Amniotic epithelial cell (primary cell): ENCODE measurements around the gene GATAD2B.
"Not testable (repeated sequence)": the region's sequence is repeated elsewhere in the genome, so short reads cannot be mapped to it uniquely, and the experiment has no call there.

Experiments
- DNase-seq: peaks from one replicate; pipeline ENCODE4 v3.0.0-alpha.2; 2010; ENCODE audit warnings: low read depth

GATAD2B gene

DNA sequence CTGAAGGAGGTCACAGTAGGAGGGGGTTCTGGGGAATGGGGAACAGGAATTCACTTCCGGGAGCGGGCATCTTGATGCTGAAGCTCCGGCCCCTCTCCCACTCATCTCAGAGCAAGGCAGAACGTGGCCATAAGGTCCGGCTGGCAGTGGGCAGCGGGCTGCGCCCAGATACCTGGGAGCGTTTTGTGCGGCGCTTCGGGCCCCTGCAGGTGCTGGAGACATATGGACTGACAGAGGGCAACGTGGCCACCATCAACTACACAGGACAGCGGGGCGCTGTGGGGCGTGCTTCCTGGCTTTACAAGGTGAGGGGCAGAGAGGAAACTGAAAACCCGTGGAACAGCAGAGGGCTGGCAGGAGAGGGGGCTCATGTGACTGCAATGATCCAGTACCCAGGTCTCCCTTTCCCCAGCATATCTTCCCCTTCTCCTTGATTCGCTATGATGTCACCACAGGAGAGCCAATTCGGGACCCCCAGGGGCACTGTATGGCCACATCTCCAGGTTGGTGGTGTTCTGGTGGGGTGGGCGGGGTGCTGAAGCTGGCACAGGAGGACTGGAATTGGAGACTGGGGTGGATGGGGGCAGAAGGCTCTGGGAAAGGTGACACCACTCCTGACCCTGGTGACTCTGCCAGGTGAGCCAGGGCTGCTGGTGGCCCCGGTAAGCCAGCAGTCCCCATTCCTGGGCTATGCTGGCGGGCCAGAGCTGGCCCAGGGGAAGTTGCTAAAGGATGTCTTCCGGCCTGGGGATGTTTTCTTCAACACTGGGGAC is 144.5 kb downstream of the GATAD2B start:
- no peak for DNase-seq

DNA sequence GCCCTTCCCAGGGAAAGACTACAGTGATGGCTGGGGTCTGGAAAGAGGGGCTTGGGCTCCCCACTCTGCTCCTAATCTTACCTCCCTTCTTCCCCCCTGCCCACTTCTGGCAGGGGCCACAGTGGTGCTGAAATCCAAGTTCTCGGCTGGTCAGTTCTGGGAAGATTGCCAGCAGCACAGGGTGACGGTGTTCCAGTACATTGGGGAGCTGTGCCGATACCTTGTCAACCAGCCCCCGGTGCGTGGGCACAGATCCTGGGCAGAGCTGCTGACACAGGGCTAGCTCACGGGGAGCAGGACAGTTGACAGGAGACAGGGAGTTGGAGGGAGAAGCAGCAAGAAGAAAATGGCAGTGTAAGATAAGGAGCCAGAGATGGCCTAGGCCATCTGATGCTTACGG is 145.1 kb downstream of the GATAD2B start:
- no peak for DNase-seq

DNA sequence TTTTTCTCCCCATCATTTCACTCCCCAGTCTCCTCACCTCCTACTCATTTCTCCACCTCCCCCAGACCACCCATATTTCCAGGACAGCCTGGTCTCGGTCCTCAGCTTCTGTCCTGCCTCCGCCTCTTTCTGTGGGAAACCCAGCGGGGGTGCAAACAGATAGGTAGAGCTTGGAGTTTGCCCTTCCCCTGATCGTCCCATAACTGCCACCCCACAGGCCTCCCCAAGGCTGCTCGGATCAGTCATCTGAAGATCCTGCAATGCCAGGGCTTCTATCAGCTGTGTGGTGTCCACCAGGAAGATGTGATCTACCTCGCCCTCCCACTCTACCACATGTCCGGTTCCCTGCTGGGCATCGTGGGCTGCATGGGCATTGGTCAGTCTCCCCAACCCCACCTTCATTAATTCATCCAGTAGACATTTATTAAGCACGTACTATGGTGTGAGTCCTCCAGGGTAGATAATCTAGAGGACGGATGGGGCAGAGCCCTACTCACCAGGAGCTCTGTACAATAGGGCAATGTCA is 145.9 kb downstream of the GATAD2B start:
- DNase-seq: no peak

DNA sequence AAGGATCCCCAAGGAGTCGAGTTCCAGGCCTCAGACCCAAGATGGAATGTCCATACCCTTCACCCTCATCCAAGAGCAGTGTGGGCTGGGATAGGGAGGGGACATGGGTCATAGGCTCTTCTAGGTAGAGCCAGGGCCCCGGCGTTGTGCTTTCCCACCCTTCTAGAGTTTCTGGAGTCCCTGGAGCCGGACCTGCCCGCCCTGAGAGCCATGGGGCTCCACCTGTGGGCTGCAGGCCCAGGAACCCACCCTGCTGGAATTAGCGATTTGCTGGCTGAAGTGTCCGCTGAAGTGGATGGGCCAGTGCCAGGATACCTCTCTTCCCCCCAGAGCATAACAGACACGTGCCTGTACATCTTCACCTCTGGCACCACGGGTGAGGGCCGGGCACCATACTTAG is 146.4 kb downstream of the GATAD2B start:
- no peak for DNase-seq

DNA sequence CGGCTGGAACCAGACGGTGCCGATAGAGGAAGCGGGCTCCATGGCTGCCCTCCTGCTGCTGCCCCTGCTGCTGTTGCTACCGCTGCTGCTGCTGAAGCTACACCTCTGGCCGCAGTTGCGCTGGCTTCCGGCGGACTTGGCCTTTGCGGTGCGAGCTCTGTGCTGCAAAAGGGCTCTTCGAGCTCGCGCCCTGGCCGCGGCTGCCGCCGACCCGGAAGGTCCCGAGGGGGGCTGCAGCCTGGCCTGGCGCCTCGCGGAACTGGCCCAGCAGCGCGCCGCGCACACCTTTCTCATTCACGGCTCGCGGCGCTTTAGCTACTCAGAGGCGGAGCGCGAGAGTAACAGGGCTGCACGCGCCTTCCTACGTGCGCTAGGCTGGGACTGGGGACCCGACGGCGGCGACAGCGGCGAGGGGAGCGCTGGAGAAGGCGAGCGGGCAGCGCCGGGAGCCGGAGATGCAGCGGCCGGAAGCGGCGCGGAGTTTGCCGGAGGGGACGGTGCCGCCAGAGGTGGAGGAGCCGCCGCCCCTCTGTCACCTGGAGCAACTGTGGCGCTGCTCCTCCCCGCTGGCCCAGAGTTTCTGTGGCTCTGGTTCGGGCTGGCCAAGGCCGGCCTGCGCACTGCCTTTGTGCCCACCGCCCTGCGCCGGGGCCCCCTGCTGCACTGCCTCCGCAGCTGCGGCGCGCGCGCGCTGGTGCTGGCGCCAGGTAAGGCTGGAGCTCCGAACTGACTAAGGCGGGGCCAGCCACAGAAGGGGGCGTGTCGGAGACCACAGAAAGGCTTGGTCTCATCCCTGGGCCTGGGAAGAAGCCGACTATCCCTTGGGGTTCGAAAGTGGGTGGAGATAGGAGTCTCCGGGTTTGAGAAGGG is 147.1 kb downstream of the GATAD2B start:
- DNase-seq: peak; percentile 53

DNA sequence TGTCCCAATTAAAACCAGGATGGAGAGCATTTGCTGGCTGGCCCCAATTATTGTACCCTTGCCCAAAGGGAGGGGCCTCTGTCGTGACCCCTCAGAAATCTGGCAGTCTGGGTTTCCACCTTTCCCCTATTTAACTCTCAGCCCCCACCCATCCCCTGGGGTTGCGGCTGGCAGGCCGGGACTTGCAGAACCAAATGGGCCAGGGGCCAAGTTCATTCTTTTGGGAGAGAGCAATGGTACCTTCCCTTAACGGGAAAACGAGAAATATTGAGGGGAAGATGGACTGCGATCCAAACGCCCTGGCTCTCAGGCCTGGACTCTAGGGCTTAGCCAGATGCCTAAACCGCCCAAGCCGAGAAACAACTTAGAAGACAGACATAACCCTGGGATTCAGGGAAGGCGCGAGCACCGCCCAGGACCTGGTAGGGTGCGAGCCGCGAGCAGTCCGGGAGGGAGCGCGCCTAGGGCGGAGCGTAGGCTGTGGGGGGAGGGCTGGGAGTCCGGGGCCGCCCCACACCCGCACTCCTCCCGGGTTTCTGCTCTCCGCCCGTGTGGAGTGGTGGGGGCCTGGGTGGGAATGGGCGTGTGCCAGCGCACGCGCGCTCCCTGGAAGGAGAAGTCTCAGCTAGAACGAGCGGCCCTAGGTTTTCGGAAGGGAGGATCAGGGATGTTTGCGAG is 147.9 kb downstream of the GATAD2B start, which contains the start of gene SLC27A3:
SLC27A3 (plus strand) TSS at position 628 of the 678 bp plus-strand sequence. CDS start 91 bp downstream, outside the sequence.
- no peak for DNase-seq

DNA sequence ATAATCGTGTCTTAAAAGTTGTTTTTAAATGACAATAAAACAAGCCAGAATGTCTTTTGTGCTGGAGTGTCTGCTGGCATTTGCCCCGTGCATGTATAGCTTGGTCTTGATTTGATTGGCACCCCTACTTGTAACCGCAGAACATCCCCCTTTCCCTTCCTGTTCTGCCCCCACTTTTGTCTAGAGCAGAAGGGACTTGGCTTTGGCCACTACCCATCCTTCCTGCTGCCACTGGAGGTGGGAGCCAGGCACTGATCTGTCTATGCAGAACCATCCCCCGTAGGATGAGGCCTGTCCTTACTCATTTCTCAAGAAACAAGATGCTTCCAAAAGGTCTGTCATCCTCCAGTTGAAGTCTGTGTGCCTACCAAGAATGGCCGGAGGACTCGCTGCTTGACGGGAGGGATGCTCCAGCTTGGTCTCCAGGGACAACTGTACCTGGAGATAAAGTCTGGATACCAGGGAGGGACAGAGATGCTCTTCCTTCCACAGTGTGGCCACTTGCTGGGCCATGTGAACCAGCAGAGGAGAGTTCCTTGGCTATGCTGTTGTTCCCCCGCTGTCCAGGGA is 148.7 kb downstream of the GATAD2B start:
- no peak for DNase-seq

DNA sequence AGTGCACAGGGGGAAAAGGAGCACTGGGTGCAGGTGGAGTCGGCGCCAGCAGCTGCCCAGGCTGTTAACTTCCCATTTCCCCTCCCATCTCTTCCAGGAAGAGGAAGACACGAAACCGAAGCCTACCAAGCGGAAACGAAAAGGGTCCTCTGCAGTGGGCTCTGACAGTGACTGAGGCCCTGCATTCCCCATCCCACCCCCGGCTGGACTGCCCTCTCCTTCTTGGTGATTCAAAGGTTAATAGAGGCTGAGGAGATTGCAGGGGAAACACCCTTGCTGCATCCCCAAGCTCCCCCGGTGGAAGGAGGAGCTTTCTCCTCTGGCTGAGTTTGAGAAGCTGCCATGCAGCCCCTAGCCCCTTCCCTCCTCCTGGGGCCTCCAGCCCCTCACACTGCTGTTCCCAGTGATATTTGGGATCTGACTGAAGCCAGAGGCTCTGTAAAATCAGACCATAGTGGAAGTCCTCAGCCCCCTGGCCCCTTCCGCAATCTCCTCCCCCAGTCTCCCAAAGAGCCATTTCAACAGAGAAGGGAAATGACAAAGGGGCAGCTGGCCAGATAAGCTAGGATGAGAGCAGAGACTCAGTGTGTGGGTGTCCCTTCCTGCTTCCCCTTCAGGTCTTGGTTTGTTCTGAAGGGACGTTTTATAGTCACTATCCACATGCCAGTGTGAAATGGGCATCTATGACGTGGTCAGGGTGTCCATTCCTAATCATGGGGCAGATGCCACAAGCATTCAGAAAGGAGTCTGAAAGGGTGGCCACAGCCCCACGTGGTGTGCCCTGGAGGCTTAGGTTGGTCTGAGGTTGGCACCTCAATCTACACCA is 149.5 kb downstream of the GATAD2B start:
- no peak for DNase-seq

DNA sequence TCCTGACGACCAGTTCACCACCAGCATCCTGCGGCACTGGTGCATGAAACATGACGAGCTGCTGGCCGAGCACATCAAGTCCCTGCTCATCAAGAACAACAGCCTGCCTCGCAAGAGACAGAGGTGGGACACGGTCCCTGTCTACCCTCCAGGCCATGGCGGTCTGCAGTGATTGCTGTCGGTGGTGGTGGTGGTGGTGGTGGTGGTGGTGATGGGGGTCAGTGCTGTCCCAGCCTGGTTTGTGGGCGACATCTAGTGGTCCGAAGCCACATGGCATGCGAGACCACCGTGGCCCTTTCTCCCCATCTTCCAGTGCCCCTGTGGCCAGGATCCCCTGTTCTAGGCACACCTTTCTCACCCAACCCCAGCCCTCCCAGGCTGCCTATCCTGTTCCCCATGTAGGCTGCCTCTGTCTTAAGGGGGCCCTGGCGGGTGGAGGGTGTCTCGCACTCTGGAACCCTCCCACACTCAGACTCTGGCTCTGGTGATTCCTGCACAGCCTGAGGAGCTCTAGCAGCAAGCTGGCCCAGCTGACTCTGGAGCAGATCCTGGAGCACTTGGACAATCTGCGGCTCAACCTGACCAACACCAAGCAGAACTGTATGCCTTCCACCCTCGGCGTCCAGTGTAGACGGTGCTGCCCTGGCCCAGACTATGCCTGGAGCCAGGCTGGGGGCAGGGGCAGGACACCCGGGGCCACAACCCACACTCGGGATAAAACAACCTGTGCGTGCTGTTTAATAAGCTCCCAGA is 150.8 kb downstream of the GATAD2B start:
- DNase-seq: no peak

DNA sequence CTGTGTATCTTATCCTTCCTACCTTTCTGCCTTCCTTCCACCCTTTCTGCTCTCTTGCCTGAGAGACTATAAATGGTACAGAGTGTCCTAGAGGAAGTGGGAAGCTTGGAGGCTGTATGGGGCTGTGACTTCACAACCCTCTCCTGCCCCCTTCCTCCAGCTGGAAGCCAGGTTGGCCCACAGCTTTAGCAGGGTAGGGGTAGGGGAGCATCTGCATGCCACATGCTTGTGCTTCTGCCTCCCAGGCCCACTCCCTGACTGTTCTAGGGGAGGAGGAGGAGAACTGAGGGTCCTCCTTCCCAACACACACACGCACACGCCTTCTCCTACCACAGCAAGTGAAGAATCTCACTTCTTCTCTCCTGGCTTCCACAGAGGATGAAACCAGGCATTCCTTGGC is 151.5 kb downstream of the GATAD2B start:
- no peak for DNase-seq

DNA sequence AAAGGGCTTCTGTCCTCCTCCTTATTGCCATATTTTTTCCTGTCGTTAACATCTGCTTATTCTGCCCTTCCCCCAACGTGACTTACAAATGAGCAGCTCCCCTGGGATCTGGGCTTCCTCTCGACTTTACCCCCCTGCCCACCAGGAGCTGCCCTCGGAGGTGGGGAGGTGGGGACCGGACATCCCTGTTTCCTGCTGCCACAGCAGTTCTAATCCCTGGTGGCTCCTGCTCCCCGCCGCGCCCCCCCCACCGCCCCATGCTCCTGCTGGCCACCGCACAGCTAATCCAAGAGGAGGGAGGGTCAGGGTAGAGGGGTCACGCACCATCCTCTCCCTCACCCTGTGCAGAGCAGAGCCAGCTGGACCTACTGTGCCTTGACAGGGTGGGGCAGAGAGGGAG is 152.0 kb downstream of the GATAD2B start:
- no peak for DNase-seq

DNA sequence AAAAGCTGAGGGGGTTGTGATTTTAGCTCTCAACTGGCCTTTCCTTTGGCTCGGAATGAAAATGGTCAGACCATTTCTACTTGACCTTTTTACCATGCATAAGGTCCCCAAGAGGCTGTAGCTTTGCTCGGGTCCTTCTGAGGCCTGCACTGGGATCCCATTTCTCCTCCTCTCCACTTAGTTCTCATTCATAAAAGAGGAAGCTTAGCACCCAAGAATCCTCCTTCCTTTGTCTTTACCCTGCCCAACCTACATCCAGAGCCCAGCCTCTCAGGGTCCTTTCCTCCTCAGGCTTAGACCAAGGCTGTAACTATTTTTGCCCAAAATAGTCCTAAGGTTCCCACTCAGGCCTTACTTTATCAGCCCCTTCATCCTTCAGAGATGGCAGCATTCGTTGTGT is 153.6 kb downstream of the GATAD2B start:
- DNase-seq: no peak

DNA sequence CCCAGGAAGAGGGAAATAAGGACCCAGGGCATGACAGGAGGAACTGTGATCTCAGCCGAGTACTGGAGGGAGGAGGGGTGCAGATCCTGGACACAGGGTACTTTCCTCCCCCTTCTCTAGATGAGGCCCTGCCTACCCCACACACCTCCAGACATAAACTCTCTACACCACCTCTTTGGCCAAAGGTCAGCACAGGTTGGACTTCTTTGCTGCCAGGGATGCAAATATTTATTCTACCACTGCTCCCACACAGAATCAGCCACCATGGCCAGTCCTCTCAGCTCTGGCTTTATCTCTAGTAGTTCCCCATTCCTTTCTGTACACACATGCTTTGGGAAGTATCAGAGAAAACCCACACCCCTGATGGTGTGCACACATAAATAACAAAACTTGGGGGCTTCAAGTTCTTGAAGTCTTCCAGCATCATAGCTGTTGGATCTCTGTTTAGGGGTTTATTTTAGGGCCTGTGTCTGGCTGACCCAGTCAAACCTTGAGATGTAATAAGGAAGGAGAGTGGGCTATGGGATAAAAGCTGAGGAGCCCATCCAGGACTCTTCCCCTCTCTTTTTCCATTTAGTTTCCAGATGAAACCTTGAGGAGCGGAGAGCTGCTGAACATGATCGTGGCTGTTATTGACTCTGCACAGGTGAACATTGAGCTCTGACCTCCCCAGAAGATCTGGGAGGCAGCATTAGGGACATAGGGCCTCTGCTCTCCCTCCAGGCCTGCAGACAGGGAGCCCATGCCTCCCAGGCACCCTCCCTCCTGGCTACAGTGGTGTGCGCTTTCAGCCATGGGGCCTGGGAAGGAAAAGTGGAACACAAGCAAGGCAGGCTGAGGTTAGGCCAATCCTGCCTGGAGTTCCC is 154.2 kb downstream of the GATAD2B start:
- no peak for DNase-seq

DNA sequence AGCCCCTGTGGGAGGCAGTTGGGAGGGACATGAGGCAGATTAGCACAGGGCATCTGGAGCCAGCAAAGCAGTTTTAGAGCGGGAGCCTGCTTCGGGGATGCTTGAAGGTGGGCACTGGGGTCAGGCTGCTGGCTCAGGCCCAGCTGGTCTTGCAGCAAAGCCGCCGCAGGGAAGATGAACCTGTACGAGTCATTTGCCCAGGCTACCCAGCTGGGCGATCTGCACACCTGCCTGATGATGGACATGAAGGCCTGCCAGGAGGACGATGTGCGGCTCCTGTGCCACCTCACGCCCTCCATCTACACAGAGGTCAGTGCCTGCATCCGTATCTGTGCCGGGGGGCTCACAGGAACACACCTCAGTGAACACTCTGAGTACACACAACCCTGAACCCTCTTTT is 155.3 kb downstream of the GATAD2B start:
- DNase-seq: no peak

DNA sequence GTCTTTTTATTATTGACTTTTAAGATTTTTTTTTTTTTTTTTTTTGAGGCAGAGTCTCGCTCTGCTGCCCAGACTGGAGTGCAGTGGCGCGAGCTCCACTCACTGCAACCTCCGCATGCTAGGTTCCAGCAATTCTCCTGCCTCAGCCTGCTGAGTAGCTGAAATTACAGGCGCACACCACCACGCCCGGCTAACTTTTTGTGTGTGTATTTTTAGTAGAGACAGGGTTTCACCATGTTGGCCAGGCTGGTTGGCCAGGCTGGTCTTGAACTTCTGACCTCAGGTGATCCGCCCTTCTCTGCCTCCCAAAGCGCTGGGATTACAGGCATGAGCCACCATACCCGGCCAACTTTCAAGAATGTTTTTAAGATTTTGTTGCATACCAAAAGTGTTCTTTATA is 156.1 kb downstream of the GATAD2B start:
- not testable (repeated sequence) for DNase-seq

DNA sequence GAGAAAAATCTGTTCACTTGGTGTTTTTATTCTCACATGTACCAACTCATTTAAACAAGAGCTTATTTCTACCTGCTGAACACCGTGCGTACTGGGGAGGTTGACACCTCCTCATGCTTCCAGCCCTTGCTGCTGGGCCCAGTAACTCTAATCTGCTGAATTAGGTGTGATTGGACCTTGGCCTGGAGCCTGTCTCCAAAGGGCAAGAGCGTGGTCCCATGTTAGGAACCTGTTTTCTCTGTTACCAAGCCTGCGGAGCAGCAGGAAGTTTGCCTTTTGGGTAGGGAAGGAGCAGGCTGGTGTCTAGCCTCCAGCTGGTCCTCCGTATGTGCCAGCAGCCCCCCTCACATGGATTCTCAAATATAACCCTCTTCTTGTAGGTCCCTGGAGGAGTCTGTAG is 158.5 kb downstream of the GATAD2B start:
- DNase-seq: no peak

DNA sequence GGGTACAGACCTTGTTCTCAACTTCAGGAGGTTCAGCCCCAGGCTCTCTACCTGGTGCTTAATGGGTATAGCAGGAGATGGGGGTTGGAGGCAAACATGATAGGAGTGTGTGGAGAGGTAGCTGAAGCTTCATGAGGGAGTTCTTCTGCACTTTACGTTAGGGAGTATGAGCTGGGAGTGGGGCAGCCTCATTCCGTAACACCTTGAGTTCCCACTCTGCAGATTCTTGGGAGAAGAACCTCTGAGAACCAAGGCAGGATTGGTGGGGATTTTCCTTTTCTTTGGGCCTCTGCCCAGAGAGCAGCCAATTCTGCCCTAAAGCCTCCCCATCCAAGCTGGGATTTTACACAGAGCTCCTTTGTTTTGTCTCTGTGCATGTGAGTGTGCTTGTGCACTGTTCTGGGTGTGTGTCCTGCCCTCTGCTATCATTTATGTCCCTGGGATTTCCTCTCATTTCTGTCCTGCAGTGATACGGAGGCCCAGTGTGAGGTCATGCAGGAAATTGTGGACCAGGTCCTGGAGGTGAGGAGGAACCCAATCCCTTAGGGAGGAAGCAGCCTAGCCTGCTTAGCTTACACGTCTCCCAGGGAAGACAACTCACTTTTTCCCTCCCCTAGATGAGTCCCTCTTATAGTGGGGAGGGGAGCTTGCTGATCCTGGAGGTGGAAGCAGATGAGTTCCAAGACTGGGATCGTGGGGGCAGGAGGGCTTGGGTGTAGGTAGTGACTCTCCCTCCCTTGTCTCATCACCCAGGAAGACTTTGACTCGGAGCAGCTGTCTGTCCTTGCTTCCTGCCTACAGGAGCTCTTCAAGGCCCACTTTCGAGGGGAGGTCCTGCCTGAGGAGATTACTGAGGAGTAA is 159.2 kb downstream of the GATAD2B start:
- DNase-seq: no peak

DNA sequence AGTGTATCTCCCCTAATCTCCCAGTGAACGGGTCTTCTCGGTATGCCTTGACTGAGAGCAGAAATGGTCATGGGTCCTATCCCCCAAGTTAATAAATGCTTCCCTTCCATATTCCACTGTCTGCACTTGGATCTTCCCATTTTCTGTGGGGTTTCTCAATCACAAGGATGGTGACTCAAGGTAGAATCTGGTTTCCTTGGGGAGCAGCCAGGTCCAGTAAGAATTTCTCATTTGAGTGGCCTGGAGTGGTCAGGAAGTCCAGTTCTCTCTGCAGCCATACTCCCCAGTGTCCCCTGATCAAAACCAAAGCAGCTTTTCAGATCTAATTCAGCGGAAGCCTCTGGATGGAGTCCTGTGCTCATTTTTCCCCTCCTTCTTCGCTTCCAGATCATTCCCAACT is 162.3 kb downstream of the GATAD2B start:
- DNase-seq: peak; percentile 76
